H1 (cell line): ENCODE data around the gene PRG2. TPM values are rescaled to one million over a fixed set of nuclear protein-coding genes. Genes with fewer than 3 reads are reported as not detected.

Experiments used
- CTCF ChIA-PET: fragments of 300-600 bp; sonication (Branson Sonifier 250); formaldehyde crosslinking; loops from one replicate; lab custom pipeline; 2021; ENCODE audit not compliant: partially characterized antibody; lab: Charles Lee
- POLR2A ChIA-PET: fragments of 300-600 bp; sonication (Branson Sonifier 250); formaldehyde crosslinking; loops from one replicate; lab custom pipeline; 2021; ENCODE audit warnings: inconsistent platforms; ENCODE audit not compliant: partially characterized antibody; lab: Charles Lee
- DNase-seq, 2 experiments: peaks; one replicate each; pipeline versions ENCODE4 v3.0.0 to v3.0.0-alpha.2; 2010 to 2022; ENCODE audit warnings: low spot score in 2 of 2, low read depth in 1 of 2, mixed read lengths in 1 of 2
- FAIRE-seq: peaks from 2 replicates; lab custom pipeline; 2011; peaks lifted over from hg19 to GRCh38; lab: Jason Lieb, UNC
- H2AFZ ChIP-seq: 2 replicates; pipeline ENCODE4 v1.8.1; 2012; ENCODE audit warnings: low read length, inconsistent platforms
- H2AK5ac ChIP-seq: 2 replicates; pipeline ENCODE4 v1.6.1; 2013; ENCODE audit warnings: low read depth, low read length
- H2BK120ac ChIP-seq: replicated peaks from 2 replicates; pipeline ENCODE3; 2013; ENCODE audit warnings: low read depth, low read length, inconsistent platforms
- H2BK12ac ChIP-seq: 2 replicates; pipeline ENCODE4 v1.6.1; 2013; ENCODE audit warnings: low read depth, low read length
- H2BK15ac ChIP-seq: 2 replicates; pipeline ENCODE4 v1.6.1; 2013; ENCODE audit warnings: low read length
- H2BK20ac ChIP-seq: 2 replicates; pipeline ENCODE4 v1.6.1; 2013; ENCODE audit warnings: low read length
- H2BK5ac ChIP-seq: 2 replicates; pipeline ENCODE4 v1.6.1; 2013; ENCODE audit warnings: low read depth, low read length
- H3K14ac ChIP-seq: 2 replicates; pipeline ENCODE4 v1.6.1; 2013; ENCODE audit warnings: inconsistent platforms; ENCODE audit not compliant: insufficient read length
- H3K18ac ChIP-seq: 2 replicates; pipeline ENCODE4 v1.6.1; 2013; ENCODE audit warnings: low read length; ENCODE audit errors: extremely low read depth
- H3K23ac ChIP-seq: 2 replicates; pipeline ENCODE4 v1.6.1; 2013; ENCODE audit warnings: inconsistent platforms; ENCODE audit not compliant: insufficient read length
- H3K23me2 ChIP-seq: 2 replicates; pipeline ENCODE4 v1.6.1; 2013; ENCODE audit warnings: low read depth, low read length
- H3K27ac ChIP-seq: 2 replicates; pipeline ENCODE4 v1.6.1; 2011; ENCODE audit warnings: low read depth, low read length, inconsistent platforms
- H3K27me3 ChIP-seq, 4 experiments: replicated peaks in 1 of 4; 1 replicate in 1 of 4; 2 replicates in 3 of 4; pipeline versions ENCODE4 v1.6.1 to v1.8.1; 2011 to 2013; ENCODE audit warnings: low read length in 3 of 4, mild to moderate bottlenecking in 3 of 4, inconsistent platforms in 2 of 4, mixed read lengths in 2 of 4, moderate library complexity in 1 of 4; ENCODE audit not compliant: control insufficient read depth in 3 of 4, insufficient read depth in 3 of 4; ENCODE audit errors: extremely low read depth in 1 of 4
- H3K36me3 ChIP-seq, 4 experiments: 2 replicates each; pipeline versions ENCODE4 v1.6.1 to v1.8.1; 2011 to 2013; ENCODE audit warnings: mild to moderate bottlenecking in 4 of 4, low read length in 3 of 4, moderate library complexity in 2 of 4, control low read depth in 1 of 4, inconsistent platforms in 1 of 4; ENCODE audit not compliant: insufficient read depth in 4 of 4, control insufficient read depth in 2 of 4
- H3K4ac ChIP-seq: replicated peaks from 2 replicates; pipeline ENCODE3; 2013; ENCODE audit warnings: low read length, low read depth, mixed read lengths, inconsistent platforms; ENCODE audit not compliant: insufficient read length
- H3K4me1 ChIP-seq, 4 experiments: replicated peaks in 1 of 4; 1 replicate in 1 of 4; 2 replicates in 3 of 4; pipeline versions ENCODE4 v1.6.1 to v1.8.1; 2011 to 2013; ENCODE audit warnings: low read length in 3 of 4, inconsistent platforms in 2 of 4, mixed read lengths in 1 of 4; ENCODE audit not compliant: insufficient read depth in 4 of 4, control insufficient read depth in 3 of 4
- H3K4me2 ChIP-seq, 2 experiments: 2 replicates each; pipeline versions ENCODE4 v1.6.1 to v1.8.1; 2011 to 2013; ENCODE audit warnings: low read depth in 2 of 2, low read length in 2 of 2, control low read depth in 1 of 2, inconsistent platforms in 1 of 2, mild to moderate bottlenecking in 1 of 2; ENCODE audit not compliant: insufficient read depth in 1 of 2
- H3K4me3 ChIP-seq, 4 experiments: fragments of 200-600, 300-600 bp in 1 of 4; sonication (generic), shearing (Covaris generic), sonication (Bioruptor Twin) in 1 of 4; 2 replicates each; pipeline versions ENCODE4 v1.5.1 to v1.8.1; 2011 to 2016; ENCODE audit warnings: low read length in 4 of 4, low read depth in 3 of 4, control low read depth in 2 of 4, inconsistent platforms in 2 of 4, mild to moderate bottlenecking in 2 of 4, mixed read lengths in 1 of 4, moderate library complexity in 1 of 4; ENCODE audit not compliant: insufficient read depth in 2 of 4; ENCODE audit errors: extremely low read depth in 1 of 4
- H3K56ac ChIP-seq: replicated peaks from 2 replicates; pipeline ENCODE3; 2013; ENCODE audit warnings: low read depth, mild to moderate bottlenecking, mixed read lengths, low read length, inconsistent platforms; ENCODE audit not compliant: insufficient read length
- H3K79me1 ChIP-seq: 2 replicates; pipeline ENCODE4 v1.6.1; 2013; ENCODE audit warnings: low read depth, low read length, control low read depth
- H3K79me2 ChIP-seq, 2 experiments: 2 replicates each; pipeline versions ENCODE4 v1.6.1 to v1.8.1; 2012 to 2013; ENCODE audit warnings: low read length in 2 of 2, mild to moderate bottlenecking in 2 of 2, inconsistent platforms in 1 of 2; ENCODE audit not compliant: insufficient read depth in 2 of 2, control insufficient read depth in 1 of 2
- H3K9ac ChIP-seq, 4 experiments: replicated peaks in 1 of 4; 1 replicate in 1 of 4; 2 replicates in 3 of 4; pipeline versions ENCODE4 v1.6.1 to v1.8.1; 2011 to 2013; ENCODE audit warnings: low read depth in 3 of 4, low read length in 3 of 4, control low read depth in 2 of 4, mild to moderate bottlenecking in 2 of 4, moderate library complexity in 2 of 4, inconsistent platforms in 1 of 4; ENCODE audit errors: extremely low read depth in 1 of 4
- H3K9me3 ChIP-seq, 2 experiments: 2 replicates each; pipeline versions ENCODE4 v1.6.1 to v1.8.1; 2012 to 2013; ENCODE audit warnings: mild to moderate bottlenecking in 2 of 2, moderate library complexity in 2 of 2, control low read depth in 1 of 2, inconsistent platforms in 1 of 2, low read depth in 1 of 2, low read length in 1 of 2, mixed read lengths in 1 of 2; ENCODE audit not compliant: insufficient read depth in 2 of 2
- H4K20me1 ChIP-seq, 2 experiments: replicated peaks in 1 of 2; 2 replicates each; pipeline versions ENCODE3 to v1.8.1; 2011 to 2013; ENCODE audit warnings: inconsistent platforms in 2 of 2, low read length in 2 of 2, mild to moderate bottlenecking in 1 of 2; ENCODE audit not compliant: insufficient read depth in 2 of 2, control insufficient read depth in 1 of 2
- H4K5ac ChIP-seq: 2 replicates; pipeline ENCODE4 v1.6.1; 2013; ENCODE audit warnings: low read length, low read depth, mixed read lengths, inconsistent platforms; ENCODE audit not compliant: insufficient read length
- H4K8ac ChIP-seq: 2 replicates; pipeline ENCODE4 v1.8.0; 2013; ENCODE audit warnings: mild to moderate bottlenecking, moderate library complexity, low read length, inconsistent platforms; ENCODE audit not compliant: insufficient read depth; ENCODE audit errors: extremely low read depth
- H4K91ac ChIP-seq: replicated peaks from 2 replicates; pipeline ENCODE3; 2013; ENCODE audit warnings: low read length, mixed read lengths, inconsistent platforms; ENCODE audit not compliant: insufficient read length
- BCL11A ChIP-seq, 2 experiments: IDR thresholded peaks; one replicate each; pipeline ENCODE4 v1.6.1; 2011; ENCODE audit warnings: low read depth in 2 of 2, low read length in 2 of 2, mild to moderate bottlenecking in 2 of 2
- BRCA1 ChIP-seq: IDR thresholded peaks from 2 replicates; pipeline ENCODE4 v1.6.1; 2012; ENCODE audit warnings: low read depth, low read length, improper control_type of control experiment
- CHD1 ChIP-seq: IDR thresholded peaks from 2 replicates; pipeline ENCODE4 v1.6.1; 2012; ENCODE audit warnings: low read depth, low read length, improper control_type of control experiment
- EGR1 ChIP-seq: IDR thresholded peaks from 2 replicates; pipeline ENCODE4 v1.6.1; 2011; ENCODE audit warnings: low read depth, low read length, borderline replicate concordance
- EP300 ChIP-seq, 2 experiments: IDR thresholded peaks; 1 replicate in 1 of 2; 2 replicates in 1 of 2; pipeline ENCODE4 v1.6.1; 2011 to 2012; ENCODE audit warnings: low read depth in 2 of 2, low read length in 2 of 2, mild to moderate bottlenecking in 2 of 2, borderline replicate concordance in 1 of 2, inconsistent platforms in 1 of 2, moderate library complexity in 1 of 2
- EZH2 ChIP-seq: fragments of 200-600 bp; sonication (generic); IDR thresholded peaks from 2 replicates; pipeline ENCODE4 v1.7.1; 2012; ENCODE audit warnings: low read depth, mild to moderate bottlenecking, moderate library complexity, low read length, inconsistent platforms; ENCODE audit not compliant: severe bottlenecking
- KDM1A ChIP-seq: fragments of 200-600, 300-600 bp; sonication (generic); IDR thresholded peaks from 2 replicates; pipeline ENCODE4 v1.7.1; 2016; ENCODE audit warnings: mild to moderate bottlenecking, low read length, borderline replicate concordance
- KDM5A ChIP-seq: fragments of 200-600 bp; IDR thresholded peaks from 2 replicates; pipeline ENCODE4 v1.7.1; 2012; ENCODE audit warnings: mild to moderate bottlenecking, low read length, inconsistent platforms, mixed read lengths
- POLR2A ChIP-seq, 2 experiments: IDR thresholded peaks; 1 replicate in 1 of 2; 2 replicates in 1 of 2; pipeline ENCODE4 v1.6.1; 2011; ENCODE audit warnings: low read depth in 2 of 2, low read length in 2 of 2, mild to moderate bottlenecking in 2 of 2; ENCODE audit errors: control extremely low read depth in 1 of 2
- POLR2AphosphoS5 ChIP-seq: IDR thresholded peaks from 2 replicates; pipeline ENCODE4 v1.6.1; 2011; ENCODE audit warnings: low read depth, low read length
- SIN3A ChIP-seq, 2 experiments: IDR thresholded peaks in 1 of 2; conservative IDR thresholded peaks in 1 of 2; 2 replicates each; pipeline ENCODE4 v1.6.1; 2011 to 2012; ENCODE audit warnings: low read length in 2 of 2, improper control_type of control experiment in 1 of 2, low read depth in 1 of 2, mild to moderate bottlenecking in 1 of 2
- SIRT6 ChIP-seq: IDR thresholded peaks from one replicate; pipeline ENCODE4 v1.7.1; 2012; ENCODE audit warnings: low read length, inconsistent platforms
- SIX5 ChIP-seq: IDR thresholded peaks from 2 replicates; pipeline ENCODE4 v1.6.1; 2011; ENCODE audit warnings: mild to moderate bottlenecking, low read depth, low read length
- SRF ChIP-seq: IDR thresholded peaks from 2 replicates; pipeline ENCODE4 v1.6.1; 2011; ENCODE audit warnings: mild to moderate bottlenecking, low read depth, low read length, moderate library complexity
- TAF7 ChIP-seq: optimal IDR thresholded peaks from 2 replicates; pipeline ENCODE3; 2011; ENCODE audit warnings: low read depth, mild to moderate bottlenecking, inconsistent platforms, low read length, moderate library complexity, borderline replicate concordance
- ZNF274 ChIP-seq: IDR thresholded peaks from 2 replicates; pipeline ENCODE4 v1.7.0; 2012; ENCODE audit warnings: low read length, borderline replicate concordance; ENCODE audit errors: extremely low read depth
- polyA plus RNA-seq, 7 experiments: library from polyadenylated mRNA; depleted of rRNA in 3 of 7; stranded (reverse) in 5 of 7; unstranded in 2 of 7; fragments of >200 nt in 5 of 7; fragments of 200-250 nt in 2 of 7; gene quantifications; 1 replicate in 5 of 7; 2 replicates in 1 of 7; 4 replicates in 1 of 7; pipeline versions ENCODE4 v1.2.1 to v1.2.3, GENCODE V29; 2011 to 2013; ENCODE audit warnings: missing spikeins in 2 of 7, mixed read lengths in 2 of 7
- total RNA-seq: library from RNA; stranded (reverse); fragmentation: NEBNext Ultra II Directional; extraction: Animal tissue kit (Norgen Biotek cat#: 25700); gene quantifications from 2 replicates; pipeline ENCODE4 v1.2.1, GENCODE V29; 2021

PRG2 gene
- total and polyA plus RNA-seq, 2 of the 8 experiments (the other 6 are each of a cell fraction or from before 2014, with no cell fraction given), result 0.32 TPM; not detected in 1

GRCh38 chr11:57421805-57422204, 31.4 kb upstream of the PRG2 start:
- no peak overlapping the region for H2BK12ac ChIP-seq
- H3K4me1 ChIP-seq, result peaks cover 0 to 16% (median 10%) of the 10 kb centered on the region in 4 experiments; a peak in 6 of 7 replicates
- CTCF ChIA-PET, result interaction anchor here (0.8 to 1.1 kb wide), 3 partner anchors 9 to 71 kb away, joined by 3 to 4 read pairs (median 3); no protein-coding TSS in a partner anchor
- no peaks in the 10 kb centered on the region; the same call in 1 of the 2 replicates for H3K23me2 ChIP-seq
- no peak overlapping the region for H2BK120ac ChIP-seq
- H3K56ac ChIP-seq, result no peak overlapping the region
- no peak overlapping the region for H3K4me2 ChIP-seq
- H3K14ac ChIP-seq, result no peak overlapping the region
- no peaks in the 10 kb centered on the region for H3K79me2 ChIP-seq
- no peak overlapping the region for H4K91ac ChIP-seq
- no peak overlapping the region for H3K18ac ChIP-seq
- H3K36me3 ChIP-seq, result peaks cover 0 to 33% (median 9%) of the 10 kb centered on the region in 4 experiments; a peak in 3 of 8 replicates
- H3K9ac ChIP-seq, result no peak overlapping the region
- no peak for FAIRE-seq
- H3K23ac ChIP-seq, result no peak overlapping the region
- no peak overlapping the region for H4K8ac ChIP-seq
- no peak overlapping the region for H3K4ac ChIP-seq
- no peak overlapping the region for H2BK5ac ChIP-seq
- H3K79me1 ChIP-seq, result peaks cover 4% of the 10 kb centered on the region; the same call in 1 of the 2 replicates
- no peak overlapping the region for H2BK15ac ChIP-seq
- H3K4me3 ChIP-seq, result no peak overlapping the region
- H2BK20ac ChIP-seq, result no peak overlapping the region
- no peak overlapping the region for H3K27ac ChIP-seq
- no peak overlapping the region for H2AK5ac ChIP-seq
- no peaks in the 10 kb centered on the region for H4K20me1 ChIP-seq
- POLR2A ChIA-PET, result no interaction called here
- no peak overlapping the region for H2AFZ ChIP-seq
- no peaks in the 10 kb centered on the region for H3K9me3 ChIP-seq
- DNase-seq, result no peak
- no peak overlapping the region for H4K5ac ChIP-seq
- H3K27me3 ChIP-seq, result peaks cover 0 to 4% (median 2%) of the 10 kb centered on the region in 4 experiments; a peak in 5 of 7 replicates
- TF ChIP-seq EGR1, result no peak
- TF ChIP-seq CHD1, result no peak
- TF ChIP-seq EZH2, result no peak
- TF ChIP-seq KDM5A, result no peak
- no peak for TF ChIP-seq SIX5
- no peak for TF ChIP-seq BRCA1
- no peak for TF ChIP-seq SRF
- TF ChIP-seq POLR2AphosphoS5, result no peak
- no peak for TF ChIP-seq POLR2A (IDR thresholded peaks at IDR 0.05; ENCODE audit: control extremely low read depth in 1 of 2, low read depth in 2 of 2, low read length in 2 of 2)
- TF ChIP-seq TAF7, result no peak
- TF ChIP-seq EP300 (IDR thresholded peaks at IDR 0.05; ENCODE audit: borderline replicate concordance in 1 of 2, low read depth in 2 of 2, low read length in 2 of 2), result no peak
- no peak for TF ChIP-seq SIRT6
- no peak for TF ChIP-seq SIN3A (conservative IDR thresholded peaks at IDR 0.05 in 1 of 2, IDR thresholded peaks at IDR 0.05 in 1 of 2; ENCODE audit: low read depth in 1 of 2, low read length in 2 of 2)
- TF ChIP-seq ZNF274, result no peak
- TF ChIP-seq BCL11A (IDR thresholded peaks at IDR 0.05; ENCODE audit: low read depth in 2 of 2, low read length in 2 of 2), result no peak
- no peak for TF ChIP-seq KDM1A
